Endothelial cell of umbilical vein (primary cell): ENCODE data around the gene FBXO11. TPM values are rescaled to one million over a fixed set of nuclear protein-coding genes. Genes with fewer than 3 reads are reported as not detected.

Experiments used
- BruUV-seq: library from RNA; stranded (reverse); fragments of 400-500 nt; replicated peaks from 2 replicates; lab custom pipeline; 2021; lab: Mats Ljungman, UMichigan
- CTCF ChIA-PET: fragments of 300-600, 350-600 bp; sonication (Branson Sonifier 250); formaldehyde crosslinking; loops from one replicate; lab custom pipeline; 2021; ENCODE audit warnings: antibody characterized with exemption, inconsistent platforms; lab: Charles Lee
- POLR2A ChIA-PET: fragments of 300-600, 350-600 bp; sonication (Branson Sonifier 250); formaldehyde crosslinking; loops from one replicate; lab custom pipeline; 2021; ENCODE audit warnings: antibody characterized with exemption, inconsistent platforms; lab: Charles Lee
- DNase-seq: peaks from one replicate; pipeline ENCODE4 v3.0.0-alpha.2; 2011; ENCODE audit warnings: low read depth, low spot score
- FAIRE-seq: peaks from 2 replicates; lab custom pipeline; 2011; peaks lifted over from hg19 to GRCh38; lab: Jason Lieb, UNC
- H2AFZ ChIP-seq: 2 replicates; pipeline ENCODE4 v1.6.0; 2012; ENCODE audit warnings: low read depth, low read length, control low read depth, inconsistent platforms
- H3K27ac ChIP-seq: 2 replicates; pipeline ENCODE4 v1.5.1; 2011; ENCODE audit warnings: low read depth, mild to moderate bottlenecking, control low read depth, low read length, moderate library complexity; ENCODE audit not compliant: insufficient read depth
- H3K27me3 ChIP-seq, 2 experiments: 2 replicates each; pipeline versions ENCODE4 v1.6.0 to v1.6.1; 2011; ENCODE audit warnings: low read length in 2 of 2, mixed read lengths in 1 of 2; ENCODE audit not compliant: control insufficient read depth in 2 of 2, insufficient read depth in 2 of 2
- H3K36me3 ChIP-seq, 2 experiments: 2 replicates in 1 of 2; 3 replicates in 1 of 2; pipeline ENCODE4 v1.5.1; 2011; ENCODE audit warnings: low read length in 2 of 2, mild to moderate bottlenecking in 1 of 2, moderate library complexity in 1 of 2; ENCODE audit not compliant: control insufficient read depth in 2 of 2, insufficient read depth in 2 of 2; ENCODE audit errors: extremely low read depth in 1 of 2
- H3K4me1 ChIP-seq: 3 replicates; pipeline ENCODE4 v1.5.1; 2011; ENCODE audit warnings: mild to moderate bottlenecking, low read length; ENCODE audit not compliant: control insufficient read depth, insufficient read depth; ENCODE audit errors: extremely low read depth
- H3K4me2 ChIP-seq: 2 replicates; pipeline ENCODE4 v1.6.1; 2011; ENCODE audit warnings: low read length, control low read depth, mixed read lengths; ENCODE audit not compliant: insufficient read depth
- H3K4me3 ChIP-seq, 3 experiments: fragments of 200-600 bp in 1 of 3; sonication (generic), shearing (Covaris generic) in 1 of 3; replicated peaks in 1 of 3; 2 replicates each; pipeline ENCODE4 v1.5.1; 2011 to 2016; ENCODE audit warnings: control low read depth in 3 of 3, low read length in 3 of 3, mild to moderate bottlenecking in 2 of 3, inconsistent platforms in 1 of 3, low read depth in 1 of 3, moderate library complexity in 1 of 3; ENCODE audit not compliant: insufficient read depth in 1 of 3
- H3K79me2 ChIP-seq: 2 replicates; pipeline ENCODE4 v1.6.0; 2012; ENCODE audit warnings: low read length, inconsistent platforms; ENCODE audit not compliant: control insufficient read depth, insufficient read depth
- H3K9ac ChIP-seq: replicated peaks from 2 replicates; pipeline ENCODE3; 2011; ENCODE audit warnings: low read length, control low read depth; ENCODE audit not compliant: insufficient read depth; ENCODE audit errors: extremely low read depth
- H3K9me1 ChIP-seq: replicated peaks from 3 replicates; pipeline ENCODE4 v1.6.0; 2011; ENCODE audit warnings: mild to moderate bottlenecking, low read length; ENCODE audit not compliant: control insufficient read depth, insufficient read depth; ENCODE audit errors: extremely low read depth
- H3K9me3 ChIP-seq: replicated peaks from 2 replicates; pipeline ENCODE4 v1.5.1; 2012; ENCODE audit warnings: low read length, inconsistent platforms; ENCODE audit not compliant: control insufficient read depth, insufficient read depth
- H4K20me1 ChIP-seq: replicated peaks from 2 replicates; pipeline ENCODE3; 2011; ENCODE audit warnings: mild to moderate bottlenecking, low read length; ENCODE audit not compliant: control insufficient read depth, insufficient read depth; ENCODE audit errors: extremely low read depth
- CTCF ChIP-seq, 2 donors: IDR thresholded peaks; 1 replicate in 1 of 2; 2 replicates in 1 of 2; pipeline ENCODE4 v1.5.1; 2011; ENCODE audit warnings: low read length in 2 of 2, mild to moderate bottlenecking in 2 of 2, moderate library complexity in 2 of 2, control low read depth in 1 of 2, inconsistent platforms in 1 of 2, low read depth in 1 of 2; ENCODE audit not compliant: insufficient read depth in 1 of 2; ENCODE audit errors: extremely low read depth in 1 of 2
- EZH2 ChIP-seq: IDR thresholded peaks from 2 replicates; pipeline ENCODE4 v1.6.1; 2012; ENCODE audit warnings: borderline replicate concordance, low read depth, mild to moderate bottlenecking, moderate library complexity, low read length, inconsistent platforms; ENCODE audit not compliant: severe bottlenecking
- FOS ChIP-seq: IDR thresholded peaks from 2 replicates; pipeline ENCODE4 v1.6.1; 2011; ENCODE audit warnings: mild to moderate bottlenecking, low read length, moderate library complexity, borderline replicate concordance; ENCODE audit not compliant: insufficient read depth
- GATA2 ChIP-seq: IDR thresholded peaks from 2 replicates; pipeline ENCODE4 v1.7.0; 2011; ENCODE audit warnings: low read depth, mild to moderate bottlenecking, moderate library complexity, mixed read lengths, low read length; ENCODE audit not compliant: insufficient read length, insufficient read depth
- JUN ChIP-seq: IDR thresholded peaks from 2 replicates; pipeline ENCODE4 v1.6.1; 2011; ENCODE audit warnings: borderline replicate concordance, low read depth; ENCODE audit not compliant: insufficient read length, insufficient read depth
- MAX ChIP-seq: IDR thresholded peaks from 2 replicates; pipeline ENCODE4 v1.6.1; 2011; ENCODE audit not compliant: insufficient read depth, insufficient read length
- MYC ChIP-seq: IDR thresholded peaks from one replicate; pipeline ENCODE4 v1.6.1; 2011; ENCODE audit warnings: mild to moderate bottlenecking, low read depth, low read length
- POLR2A ChIP-seq: IDR thresholded peaks from 2 replicates; pipeline ENCODE4 v1.6.1; 2012; ENCODE audit warnings: low read depth, mild to moderate bottlenecking, control low read depth, low read length
- POLR2AphosphoS5 ChIP-seq: IDR thresholded peaks from 2 replicates; pipeline ENCODE4 v1.6.1; 2012; ENCODE audit warnings: low read depth, mild to moderate bottlenecking, control low read depth, low read length, moderate library complexity; ENCODE audit not compliant: insufficient read depth
- dilution Hi-C: fragments of 300-500 bp; cut with MboI; formaldehyde crosslinking; loops from one replicate; pipeline ENCODE4 v1.15.0; 2019; ENCODE audit warnings: low sequenced_read_pairs; ENCODE audit not compliant: extremely low pct_ligation_motif_present
- intact Hi-C: fragments of 100-400 bp; cut with micrococcal nuclease; formaldehyde crosslinking; loops from one replicate; pipeline ENCODE4 v1.10.0; 2022
- polyA plus RNA-seq, 4 experiments: library from polyadenylated mRNA; depleted of rRNA in 3 of 4; stranded (reverse) in 3 of 4; unstranded in 1 of 4; fragments of >200 nt; gene quantifications; 2 replicates each; pipeline versions ENCODE4 v1.2.1 to v1.2.3, GENCODE V29; 2011 to 2012; ENCODE audit warnings: missing spikeins in 1 of 4
- small RNA-seq: library from RNA; depleted of rRNA; stranded (forward); fragments of <200 nt; gene quantifications from one replicate; pipeline ENCODE3, GENCODE V24; 2012; ENCODE audit warnings: low replicate concordance, low read depth; ENCODE audit not compliant: insufficient read depth, insufficient read length
- total RNA-seq: library from RNA; stranded (reverse); gene quantifications from 2 replicates; pipeline ENCODE4 v1.2.3, GENCODE V29; 2021

FBXO11 gene
- total and polyA plus RNA-seq, 2 donors (not counting 3 experiments of a cell fraction or from before 2014, with no cell fraction given) = 23.4 to 59.6 TPM

- peaks cover 4 to 8% of the 10 kb centered on the region in 2 experiments for H3K27me3 ChIP-seq
- dilution Hi-C loops (no loop called here), intact Hi-C loops (no loop called here)
- H3K27ac ChIP-seq = no peak overlapping the region
- no peak overlapping the region for H3K9ac ChIP-seq
- DNase-seq (no peak), FAIRE-seq (no peak)
- no peaks in the 10 kb centered on the region for H3K79me2 ChIP-seq
- ChIA-PET POLR2A (interaction anchor here (0.6 kb wide), 1 partner anchor 120 kb away, joined by 5 read pairs; no protein-coding TSS in a partner anchor), CTCF (interaction anchor here (1.5 kb wide), 1 partner anchor 26 kb away, joined by 4 read pairs; no protein-coding TSS in a partner anchor)
- H3K36me3 ChIP-seq = no peaks in the 10 kb centered on the region
- H3K4me1 ChIP-seq = no peaks in the 10 kb centered on the region
- TF ChIP-seq FOS = no peak
- TF ChIP-seq EZH2 = no peak
- TF ChIP-seq GATA2 = no peak
- no peak for TF ChIP-seq CTCF (IDR thresholded peaks at IDR 0.05; ENCODE audit: extremely low read depth in 1 of 2, insufficient read depth in 1 of 2, low read depth in 1 of 2, low read length in 2 of 2)
- TF ChIP-seq MAX = no peak
- TF ChIP-seq POLR2A = no peak
- TF ChIP-seq MYC = no peak
- no peak for TF ChIP-seq JUN
- no peak for TF ChIP-seq POLR2AphosphoS5
- no TSS peak for BruUV-seq
- no peaks in the 10 kb centered on the region for H3K9me3 ChIP-seq
- no peaks in the 10 kb centered on the region for H3K9me1 ChIP-seq
- no peaks in the 10 kb centered on the region for H4K20me1 ChIP-seq
- H3K4me2 ChIP-seq = no peak overlapping the region
- no peak overlapping the region for H3K4me3 ChIP-seq
- no peak overlapping the region for H2AFZ ChIP-seq
Measured at GRCh38 chr2:47741101-47741500, 165.2 kb downstream of the FBXO11 start.

Small RNA genes lying within 50 kb of the gene (small RNA-seq; reads per million reads assigned to genes)
- gene RF00026 = not detected
- not detected for gene RPL36AP15

Other genes starting within 250 kb of the FBXO11 start
- 59.3 and 74.0 TPM in 2 replicates for gene MSH6, start 123.4 kb downstream of the FBXO11 start, total RNA-seq
- 11.0 and 11.9 TPM in 2 replicates for gene MSH6, start 123.4 kb downstream of the FBXO11 start, polyA plus RNA-seq